ENCODE results near the gene TFPI.

- no peak for TF ChIP-seq CTCF (conservative IDR thresholded peaks at IDR 0.05; ENCODE audit: low read depth, low read length)
- TF ChIP-seq EZH2 (IDR thresholded peaks at IDR 0.05; ENCODE audit: low read length, unreplicated experiment) = no peak
- no peak for TF ChIP-seq EZH2phosphoT487 (IDR thresholded peaks at IDR 0.05; ENCODE audit: borderline replicate concordance, low read length)
Observed at GRCh38 chr2:187527262-187527661, 27.0 kb downstream of the TFPI start.

Data from PC-3 (cell line).